22Rv1 (cell line): ENCODE data around the gene NARS2.

ENCODE experiments used
- H3K27ac ChIP-seq: fragments of 450-650 bp; 2 replicates; pipeline ENCODE4 v1.5.1; 2017
- ZFX ChIP-seq: fragments of 450-650 bp; IDR thresholded peaks from 2 replicates; pipeline ENCODE4 v1.6.1; 2017; ENCODE audit warnings: antibody characterized with exemption, borderline replicate concordance
- TF ChIP-seq, protein P1 (sequence below): fragments of 450-650 bp; IDR thresholded peaks from 2 replicates; pipeline ENCODE4 v1.5.1; 2017; ENCODE audit warnings: mild to moderate bottlenecking

NARS2 gene

DNA sequence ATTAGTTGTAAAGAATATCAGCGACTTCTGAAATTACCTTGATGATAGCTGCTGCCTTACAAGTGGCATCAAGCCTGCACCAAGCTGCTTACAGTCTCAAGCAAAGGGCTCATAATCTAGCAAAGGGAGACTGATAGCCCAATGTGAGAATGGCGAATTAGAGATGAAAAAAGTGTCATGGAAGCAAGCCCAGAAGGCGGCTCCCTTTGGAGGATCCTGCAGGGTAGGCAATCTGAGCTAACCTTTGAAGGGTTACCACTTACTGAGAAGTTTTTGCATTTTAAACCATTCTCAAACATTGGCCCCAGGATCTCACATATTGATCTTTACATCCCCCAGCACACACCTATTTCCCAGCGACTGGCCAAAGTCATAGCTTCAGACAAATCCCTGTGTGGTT, 175.5 kb downstream of the NARS2 start:
- TF ChIP-seq, protein P1, sequence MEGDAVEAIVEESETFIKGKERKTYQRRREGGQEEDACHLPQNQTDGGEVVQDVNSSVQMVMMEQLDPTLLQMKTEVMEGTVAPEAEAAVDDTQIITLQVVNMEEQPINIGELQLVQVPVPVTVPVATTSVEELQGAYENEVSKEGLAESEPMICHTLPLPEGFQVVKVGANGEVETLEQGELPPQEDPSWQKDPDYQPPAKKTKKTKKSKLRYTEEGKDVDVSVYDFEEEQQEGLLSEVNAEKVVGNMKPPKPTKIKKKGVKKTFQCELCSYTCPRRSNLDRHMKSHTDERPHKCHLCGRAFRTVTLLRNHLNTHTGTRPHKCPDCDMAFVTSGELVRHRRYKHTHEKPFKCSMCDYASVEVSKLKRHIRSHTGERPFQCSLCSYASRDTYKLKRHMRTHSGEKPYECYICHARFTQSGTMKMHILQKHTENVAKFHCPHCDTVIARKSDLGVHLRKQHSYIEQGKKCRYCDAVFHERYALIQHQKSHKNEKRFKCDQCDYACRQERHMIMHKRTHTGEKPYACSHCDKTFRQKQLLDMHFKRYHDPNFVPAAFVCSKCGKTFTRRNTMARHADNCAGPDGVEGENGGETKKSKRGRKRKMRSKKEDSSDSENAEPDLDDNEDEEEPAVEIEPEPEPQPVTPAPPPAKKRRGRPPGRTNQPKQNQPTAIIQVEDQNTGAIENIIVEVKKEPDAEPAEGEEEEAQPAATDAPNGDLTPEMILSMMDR = no peak
- TF ChIP-seq ZFX = no peak
- H3K27ac ChIP-seq = no peak overlapping the region

DNA sequence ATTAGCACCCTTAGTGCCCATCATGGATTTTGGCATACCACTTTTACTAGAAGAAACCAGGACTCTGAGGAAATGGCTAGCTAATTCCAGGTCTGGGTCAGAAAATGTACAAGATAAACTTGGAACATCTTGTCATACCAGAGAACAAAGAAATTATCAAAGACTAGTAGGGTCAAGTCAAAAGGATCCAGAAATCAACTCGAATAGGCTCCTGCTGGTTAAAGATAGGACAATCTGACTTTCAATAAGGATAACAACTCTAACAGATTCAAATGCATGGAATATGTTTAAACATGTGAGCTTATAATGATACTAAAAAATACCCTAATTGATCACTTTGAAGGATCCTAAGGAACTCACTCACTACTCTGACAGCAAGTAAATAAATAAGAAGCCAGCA, 175.9 kb downstream of the NARS2 start:
- no peak for TF ChIP-seq ZFX
- TF ChIP-seq, protein P1 = no peak
- no peak overlapping the region for H3K27ac ChIP-seq

DNA sequence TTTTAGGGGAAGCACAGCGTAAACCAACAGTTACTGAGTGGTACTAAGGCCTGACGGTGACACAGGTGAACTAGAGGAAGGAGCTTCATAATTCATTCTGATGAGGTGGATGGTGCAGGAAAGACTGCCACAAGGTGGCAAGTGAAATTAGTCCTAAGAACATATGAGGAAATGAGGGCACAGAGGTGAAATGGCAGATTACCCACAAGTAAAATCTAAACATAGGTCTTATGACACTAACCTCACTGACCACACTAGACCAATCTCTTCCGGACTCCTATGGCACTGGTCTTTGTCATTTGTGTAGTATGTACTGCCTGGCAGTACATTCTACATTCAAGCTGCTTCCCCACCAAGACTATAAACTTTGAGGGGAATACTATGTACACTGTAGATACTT, 177.3 kb downstream of the NARS2 start:
- TF ChIP-seq ZFX = no peak
- H3K27ac ChIP-seq = no peak overlapping the region

DNA sequence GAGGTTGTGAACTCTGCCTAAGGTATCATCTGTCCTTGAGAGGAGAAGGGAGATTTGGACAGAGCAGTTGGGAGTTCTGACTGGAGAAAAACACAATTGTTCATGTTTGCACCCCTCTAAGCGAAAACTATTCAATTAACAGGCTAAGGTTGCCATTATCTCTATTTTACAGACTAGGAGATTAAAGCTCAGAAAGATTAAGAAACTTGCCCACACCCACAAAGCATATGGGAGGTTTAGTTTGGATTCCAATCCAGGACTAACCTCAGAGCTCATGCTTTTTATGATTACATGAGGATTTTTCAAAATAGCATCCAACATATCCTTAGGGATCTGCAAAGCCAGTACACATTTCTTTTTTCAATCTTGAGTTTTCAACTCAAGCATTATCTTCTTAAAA, 179.1 kb downstream of the NARS2 start:
- H3K27ac ChIP-seq = no peak overlapping the region

DNA sequence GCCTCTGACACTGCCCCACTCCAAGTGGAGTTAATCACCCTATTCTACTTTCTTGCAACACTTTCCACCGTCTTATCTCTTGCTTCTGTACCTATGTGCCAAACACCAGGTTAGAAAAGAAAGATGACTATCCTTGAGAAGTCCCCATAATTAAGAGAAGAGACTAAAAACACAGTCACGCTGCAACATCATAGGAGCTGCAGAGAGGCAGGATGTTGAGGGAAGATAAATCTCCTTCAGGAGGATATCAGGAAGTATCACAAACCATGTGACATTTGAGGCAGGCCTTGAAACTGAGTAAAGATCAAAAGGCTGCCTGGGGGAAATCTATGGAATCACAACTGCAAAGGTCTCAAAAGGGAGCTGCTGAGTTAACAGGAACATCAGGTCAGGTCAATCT, 181.8 kb downstream of the NARS2 start:
- TF ChIP-seq, protein P1 = no peak
- no peak for TF ChIP-seq ZFX
- H3K27ac ChIP-seq = no peak overlapping the region

More for the DNA sequence above, 179.1 kb downstream of the NARS2 start:
- TF ChIP-seq, protein P1 = no peak
- no peak for TF ChIP-seq ZFX

DNA sequence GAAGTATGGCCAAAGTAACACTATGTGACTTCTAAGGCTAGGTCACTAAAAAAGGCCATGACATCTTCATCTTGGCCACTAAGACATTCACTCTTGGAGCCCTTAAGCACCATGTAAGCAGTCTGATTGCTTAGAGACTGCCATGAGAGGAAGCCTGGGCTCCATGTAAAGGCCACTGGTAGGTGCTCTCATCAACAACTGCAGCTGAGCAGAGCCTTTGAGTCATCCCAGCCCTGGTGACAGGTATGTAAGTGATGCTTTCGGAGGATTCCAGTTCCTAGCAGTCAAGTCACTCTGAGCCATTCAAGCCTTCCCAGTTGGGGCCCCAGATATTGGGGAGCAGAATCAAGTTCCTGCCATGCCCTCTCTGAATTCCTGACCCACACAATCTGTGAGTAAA, 183.2 kb downstream of the NARS2 start:
- H3K27ac ChIP-seq = no peak overlapping the region
- TF ChIP-seq ZFX = no peak
- TF ChIP-seq, protein P1 = no peak

DNA sequence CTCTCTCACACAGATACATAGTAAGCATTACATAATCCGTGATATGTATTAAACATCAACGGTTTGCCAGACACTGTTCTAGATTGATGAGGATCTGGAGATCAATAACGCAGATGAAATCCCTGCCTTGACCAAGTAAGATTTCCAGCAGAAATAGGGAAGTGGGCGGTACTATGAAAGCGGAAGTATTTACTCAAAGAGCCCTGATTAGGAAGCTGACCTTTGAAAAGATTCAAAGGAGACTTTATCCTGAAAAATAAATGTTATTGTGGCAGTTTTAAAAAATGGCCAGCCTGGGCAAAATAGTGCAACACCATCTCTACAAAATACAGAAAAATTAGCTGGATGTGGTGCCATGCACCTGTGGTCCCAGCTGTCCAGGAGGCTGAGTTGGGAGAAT, 183.9 kb downstream of the NARS2 start:
- no peak overlapping the region for H3K27ac ChIP-seq
- TF ChIP-seq, protein P1 = no peak
- no peak for TF ChIP-seq ZFX

DNA sequence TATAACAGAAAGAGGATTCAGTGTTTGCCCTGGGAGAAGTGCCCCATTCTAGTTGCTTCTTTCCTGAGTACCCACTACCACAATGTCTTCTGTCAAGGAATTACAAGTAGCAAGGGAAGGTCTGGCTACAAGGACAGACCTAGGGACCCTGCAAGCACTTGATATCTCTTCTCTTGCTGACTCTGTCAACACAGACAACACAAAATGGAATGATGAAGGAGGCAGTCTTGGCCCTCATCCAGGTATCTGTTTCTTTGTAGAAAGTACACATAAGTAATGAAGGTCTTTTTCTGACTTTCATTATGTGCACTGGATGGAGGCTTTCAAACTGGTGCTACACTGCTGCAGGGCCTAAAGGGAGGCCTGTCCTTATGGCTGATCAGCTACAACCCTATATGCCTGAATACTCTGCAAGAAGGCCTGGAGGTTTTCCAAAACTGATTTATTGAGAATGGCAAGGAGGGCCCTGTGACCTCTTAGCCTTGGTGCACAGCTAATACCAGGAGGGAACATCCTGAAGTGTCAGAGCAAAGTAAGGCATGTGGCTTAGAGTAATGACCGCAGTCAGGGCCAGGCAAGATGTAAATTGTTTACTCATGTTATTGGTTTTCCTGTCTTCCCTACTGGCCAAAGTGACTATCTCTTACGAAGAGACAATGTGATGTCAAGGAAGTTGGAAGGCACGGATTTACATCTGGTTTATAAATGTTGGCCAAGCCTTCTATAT, 188.3 kb downstream of the NARS2 start:
- H3K27ac ChIP-seq = no peak overlapping the region
- TF ChIP-seq, protein P1 = no peak
- TF ChIP-seq ZFX = no peak
